Activated naive CD4-positive, alpha-beta T cell treated with anti-CD3 and anti-CD28 coated beads, Interleukin-2, amount 50 U/mL, for 72 hours (primary cell): Measurements from ENCODE around the gene BSPH1. TPM values are rescaled to one million over a fixed set of nuclear protein-coding genes. Genes with fewer than 3 reads are reported as not detected.
"Not testable (repeated sequence)": the region's sequence is repeated elsewhere in the genome, so short reads cannot be mapped to it uniquely, and the experiment has no call there.

Experiments used
- ATAC-seq, 2 donors: fragments of 150-1000 bp; cut with Tn5 transposase; 2 replicates each; pipeline ENCODE4 v1.10.0; 2021; ENCODE audit warnings: mild to moderate bottlenecking in 2 of 2, moderate library complexity in 2 of 2
- DNase-seq, 2 donors: peaks; one replicate each; pipeline ENCODE4 v3.0.0; 2021 to 2022; ENCODE audit warnings: low spot score in 2 of 2
- H3K27ac Mint-ChIP-seq, 2 donors: one replicate each; pipeline ENCODE4 v1.8.0; 2022; ENCODE audit warnings: mild to moderate bottlenecking in 2 of 2, mixed read lengths in 2 of 2
- H3K36me3 Mint-ChIP-seq, 2 donors: one replicate each; pipeline ENCODE4 v1.8.0; 2022; ENCODE audit warnings: mixed read lengths in 2 of 2
- H3K9me3 Mint-ChIP-seq, 2 donors: one replicate each; pipeline ENCODE4 v1.8.0; 2022; ENCODE audit warnings: mixed read lengths in 2 of 2
- total RNA-seq, 2 donors: library from RNA; stranded (reverse); gene quantifications; one replicate each; pipeline ENCODE4 v1.2.3, GENCODE V29; 2022

Gene BSPH1
- total RNA-seq, 2 donors from 2014 or later: not detected

GRCh38 chr19:47973529-47973928 lies 18.4 kb downstream of the BSPH1 start:
- Mint-ChIP-seq H3K27ac (no peak overlapping the region), H3K9me3 (no peaks in the 10 kb centered on the region), H3K36me3 (no peaks in the 10 kb centered on the region)
- DNase-seq: no peak
- no peak for ATAC-seq

- not testable (repeated sequence) for ATAC-seq, DNase-seq, H3K9me3 Mint-ChIP-seq, H3K27ac Mint-ChIP-seq, H3K36me3 Mint-ChIP-seq
These were observed 36.0 kb downstream of the BSPH1 start for GRCh38 chr19:47955936-47956335.

GRCh38 chr19:47952132-47952531 lies 39.8 kb downstream of the BSPH1 start:
- not testable (repeated sequence) for H3K27ac Mint-ChIP-seq, ATAC-seq, H3K36me3 Mint-ChIP-seq, DNase-seq, H3K9me3 Mint-ChIP-seq

GRCh38 chr19:47949852-47950521 lies 42.0 kb downstream of the BSPH1 start:
- H3K27ac Mint-ChIP-seq, H3K36me3 Mint-ChIP-seq, ATAC-seq, H3K9me3 Mint-ChIP-seq: not testable (repeated sequence)
- peak; percentile 34 to 65 for DNase-seq

GRCh38 chr19:47928581-47928980 lies 63.4 kb downstream of the BSPH1 start:
- H3K9me3 Mint-ChIP-seq, H3K27ac Mint-ChIP-seq, H3K36me3 Mint-ChIP-seq, ATAC-seq: not testable (repeated sequence)
- DNase-seq: peak in 1 of 2 donors; percentile 63

- not testable (repeated sequence) for H3K9me3 Mint-ChIP-seq, ATAC-seq, H3K36me3 Mint-ChIP-seq, H3K27ac Mint-ChIP-seq
- peak; percentile 94 to 100 for DNase-seq
These were observed 71.9 kb downstream of the BSPH1 start for GRCh38 chr19:47920107-47920506.

Other genes with a start within 250 kb of the BSPH1 start
- gene NOP53, start 246.6 kb downstream of the BSPH1 start, total RNA-seq: 100 to 1,000 TPM; 324 to 421 TPM
- 100 to 1,000 TPM; 120 TPM for gene SELENOW, start 213.5 kb downstream of the BSPH1 start, total RNA-seq
- gene TPRX1, start 187.6 kb downstream of the BSPH1 start, total RNA-seq: not detected
- gene CRX, start 170.2 kb downstream of the BSPH1 start, total RNA-seq: not detected
- gene TPRX2, start 132.9 kb downstream of the BSPH1 start, total RNA-seq: not detected
- not detected for gene SULT2A1, start 105.9 kb downstream of the BSPH1 start, total RNA-seq
- gene ELSPBP1, start 2.5 kb upstream of the BSPH1 start, total RNA-seq: not detected
- gene CABP5, start 51.9 kb upstream of the BSPH1 start, total RNA-seq: not detected
- 10 to 100 TPM; 16.7 to 35.2 TPM for gene PLA2G4C, start 118.6 kb upstream of the BSPH1 start, total RNA-seq
- 100 to 1,000 TPM; 180 to 231 TPM for gene LIG1, start 178.2 kb upstream of the BSPH1 start, total RNA-seq
- 10 to 100 TPM in 1 of 2 donors, 1 to 10 TPM in 1; 9.0 to 10.2 TPM for gene ZSWIM9, start 178.5 kb upstream of the BSPH1 start, total RNA-seq